K562 (cell line): ENCODE measurements around the gene TIMM17B. TPM values are rescaled to one million over a fixed set of nuclear protein-coding genes. Genes with fewer than 3 reads are reported as not detected.

ENCODE experiments used
- ATF7 ChIP-seq: fragments of 450-650 bp; IDR thresholded peaks from 2 replicates; pipeline ENCODE4 v1.7.1; 2014; ENCODE audit warnings: mild to moderate bottlenecking, moderate library complexity
- CHD2 ChIP-seq: IDR thresholded peaks from 2 replicates; pipeline ENCODE4 v1.6.1; 2011; ENCODE audit warnings: low read depth, low read length
- CREM ChIP-seq: IDR thresholded peaks from 2 replicates; pipeline ENCODE4 v1.6.1; 2014; ENCODE audit warnings: antibody characterized with exemption, low read depth
- ELF4 ChIP-seq: fragments of 450-650 bp; formaldehyde crosslinking; IDR thresholded peaks from 2 replicates; pipeline ENCODE4 v1.4.0; 2022; ENCODE audit warnings: missing genetic modification characterization
- GMEB1 ChIP-seq: fragments of 250-450 bp; sonication (Bioruptor Pico); IDR thresholded peaks from 2 replicates; pipeline ENCODE4 v1.4.0; 2020; ENCODE audit warnings: mild to moderate bottlenecking
- NR4A1 ChIP-seq, 2 experiments: fragments of 250-450 bp in 1 of 2; fragments of 450-650 bp in 1 of 2; sonication (Bioruptor Pico) in 1 of 2; IDR thresholded peaks; 2 replicates each; pipeline versions ENCODE4 v1.4.0 to v1.6.1; 2016 to 2020; ENCODE audit warnings: mild to moderate bottlenecking in 2 of 2, missing compliant biosample characterization in 1 of 2, missing genetic modification characterization in 1 of 2, moderate library complexity in 1 of 2
- TEAD1 ChIP-seq, 2 experiments: fragments of 450-650 bp in 1 of 2; sonication (generic) in 1 of 2; formaldehyde crosslinking; IDR thresholded peaks; 2 replicates each; pipeline versions ENCODE4 v1.4.0 to v1.8.0; 2020 to 2022; ENCODE audit warnings: mild to moderate bottlenecking in 2 of 2, missing genetic modification reagents in 1 of 2
- TFE3 ChIP-seq: fragments of 450-650 bp; formaldehyde crosslinking; IDR thresholded peaks from 2 replicates; pipeline ENCODE4 v1.4.0; 2020; ENCODE audit warnings: mild to moderate bottlenecking, mixed read lengths
- TRIM25 ChIP-seq: fragments of 450-650 bp; IDR thresholded peaks from 2 replicates; pipeline ENCODE4 v1.7.0; 2016; ENCODE audit warnings: borderline replicate concordance
- polyA plus RNA-seq, 8 experiments: library from polyadenylated mRNA; depleted of rRNA in 4 of 8; stranded (reverse) in 5 of 8; unstranded in 3 of 8; fragments of >200 nt; fragmentation: Nextera tagmentation in 2 of 8; fragmentation: Illumina TruSeq in 1 of 8; extraction: Ambion mirVana in 2 of 8; extraction: Trizol in 1 of 8; gene quantifications; 2 replicates each; pipeline versions ENCODE4 v1.2.1 to v1.2.3, GENCODE V29; 2011 to 2014; ENCODE audit warnings: inconsistent platforms in 1 of 8, missing spikeins in 1 of 8
- total RNA-seq, 7 experiments: library from RNA; depleted of rRNA in 6 of 7; stranded (reverse); fragments of >200 nt in 6 of 7; fragmentation: Illumina TruSeq in 2 of 7; extraction: Trizol in 2 of 7; gene quantifications; 2 replicates each; pipeline versions ENCODE4 v1.2.1 to v1.2.3, GENCODE V29; 2011 to 2021; ENCODE audit warnings: low replicate concordance in 1 of 7
- TF ChIP-seq, protein P1 (sequence below): fragments of 450-650 bp; IDR thresholded peaks from 2 replicates; pipeline ENCODE4 v1.6.1; 2016; ENCODE audit warnings: borderline replicate concordance

The TIMM17B gene
- total and polyA plus RNA-seq, 9 of the 15 experiments (the other 6 are each of a cell fraction or from before 2014, with no cell fraction given): 9.9 to 184 (median 115) TPM

DNA sequence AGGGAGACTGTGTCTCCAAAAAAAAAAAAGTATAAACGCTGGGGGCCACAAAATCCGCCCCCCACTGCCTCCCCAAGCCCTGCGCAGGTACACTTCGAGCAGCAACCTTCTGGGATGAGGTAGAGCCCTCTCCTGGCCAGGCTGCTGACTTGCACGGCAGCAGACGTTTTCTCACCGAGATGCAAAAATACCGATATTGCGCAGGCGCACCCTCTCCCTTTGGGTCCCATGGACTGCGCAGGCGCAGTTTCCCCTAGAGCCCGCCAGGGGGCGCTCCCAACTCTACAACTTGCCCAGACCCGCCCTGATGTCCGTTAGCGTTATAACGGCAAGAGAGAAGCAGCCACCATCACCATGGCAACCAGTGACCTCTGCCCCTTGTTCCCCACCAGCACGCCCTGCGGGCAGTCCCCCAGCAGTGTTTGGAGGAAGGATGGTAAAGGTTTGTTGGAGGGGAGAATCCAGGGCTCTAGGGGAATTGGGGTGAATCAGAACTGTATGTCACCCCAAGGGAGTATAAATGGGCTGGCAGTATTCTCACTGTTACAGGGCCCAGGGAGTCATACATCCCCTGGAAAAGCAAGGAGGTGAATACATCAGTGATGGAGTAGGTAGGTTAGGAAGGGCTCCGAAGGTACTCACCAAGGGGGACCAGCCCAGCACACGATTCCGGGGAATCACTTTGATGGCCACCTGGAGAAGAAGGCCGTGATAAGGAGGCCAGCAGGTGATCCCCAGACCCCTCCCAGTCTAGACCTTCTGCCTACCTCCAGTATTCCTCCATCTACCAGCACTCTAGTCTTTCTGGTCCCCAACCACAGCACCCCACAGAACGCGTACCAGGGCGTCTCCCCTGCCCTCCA lies 19.8 kb upstream of the TIMM17B start (continued):
- TF ChIP-seq CREM (peak; percentile 58; the same call in 1 of the 2 replicates), TRIM25 (no peak), GMEB1 (CRISPR knock-in tag) (no peak), TFE3 (no peak), ATF7 (peak; percentile 64; the same call in 1 of the 2 replicates), TEAD1 (CRISPR knock-in tag; IDR thresholded peaks at IDR 0.05) (no peak), CHD2 (peak; percentile 11; the same call in 1 of the 2 replicates), ELF4 (CRISPR knock-in tag) (no peak), NR4A1 (CRISPR knock-in tag; IDR thresholded peaks at IDR 0.05) (no peak), NR4A1 (tag; IDR thresholded peaks at IDR 0.05) (no peak)
- TF ChIP-seq, protein P1, sequence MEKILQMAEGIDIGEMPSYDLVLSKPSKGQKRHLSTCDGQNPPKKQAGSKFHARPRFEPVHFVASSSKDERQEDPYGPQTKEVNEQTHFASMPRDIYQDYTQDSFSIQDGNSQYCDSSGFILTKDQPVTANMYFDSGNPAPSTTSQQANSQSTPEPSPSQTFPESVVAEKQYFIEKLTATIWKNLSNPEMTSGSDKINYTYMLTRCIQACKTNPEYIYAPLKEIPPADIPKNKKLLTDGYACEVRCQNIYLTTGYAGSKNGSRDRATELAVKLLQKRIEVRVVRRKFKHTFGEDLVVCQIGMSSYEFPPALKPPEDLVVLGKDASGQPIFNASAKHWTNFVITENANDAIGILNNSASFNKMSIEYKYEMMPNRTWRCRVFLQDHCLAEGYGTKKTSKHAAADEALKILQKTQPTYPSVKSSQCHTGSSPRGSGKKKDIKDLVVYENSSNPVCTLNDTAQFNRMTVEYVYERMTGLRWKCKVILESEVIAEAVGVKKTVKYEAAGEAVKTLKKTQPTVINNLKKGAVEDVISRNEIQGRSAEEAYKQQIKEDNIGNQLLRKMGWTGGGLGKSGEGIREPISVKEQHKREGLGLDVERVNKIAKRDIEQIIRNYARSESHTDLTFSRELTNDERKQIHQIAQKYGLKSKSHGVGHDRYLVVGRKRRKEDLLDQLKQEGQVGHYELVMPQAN: peak; percentile 20; the same call in 1 of the 2 replicates
